Measurements from ENCODE around the gene THEM4.
A peak's percentile ranks its signal among the peaks of the same experiment; 100 is the strongest.
"Not testable (repeated sequence)": the region's sequence is repeated elsewhere in the genome, so short reads cannot be mapped to it uniquely, and the experiment has no call there.

THEM4 gene

GRCh38 chr1:151859891-151860293, 49.4 kb downstream of the THEM4 start:
- no peak for DNase-seq (ENCODE audit: low read depth in 2 of 2)

GRCh38 chr1:151858886-151859665, 50.2 kb downstream of the THEM4 start:
- no peak for DNase-seq (ENCODE audit: low read depth in 2 of 2)

GRCh38 chr1:151858030-151858746, 51.1 kb downstream of the THEM4 start:
- no peak for DNase-seq (ENCODE audit: low read depth in 2 of 2)

- no peak for DNase-seq (ENCODE audit: low read depth in 2 of 2)
Measured at GRCh38 chr1:151855933-151856332, 53.4 kb downstream of the THEM4 start.

GRCh38 chr1:151855516-151855915, 53.8 kb downstream of the THEM4 start:
- not testable (repeated sequence) for DNase-seq (ENCODE audit: low read depth in 2 of 2)

GRCh38 chr1:151854658-151855057, 54.7 kb downstream of the THEM4 start:
- no peak for DNase-seq (ENCODE audit: low read depth in 2 of 2)

- no peak for DNase-seq (ENCODE audit: low read depth in 2 of 2)
Measured at GRCh38 chr1:151853411-151853943, 55.8 kb downstream of the THEM4 start, which contains the start of gene THEM5. Gene THEM5 (minus strand): TSS chr1:151853712. CDS start chr1:151853565, 147 bp downstream.

- no peak for DNase-seq (ENCODE audit: low read depth in 2 of 2)
Measured at GRCh38 chr1:151852733-151853132, 56.6 kb downstream of the THEM4 start.

GRCh38 chr1:151851886-151852285, 57.4 kb downstream of the THEM4 start:
- DNase-seq (ENCODE audit: low read depth in 2 of 2): no peak

- DNase-seq (ENCODE audit: low read depth in 2 of 2): no peak
Measured at GRCh38 chr1:151849871-151850270, 59.4 kb downstream of the THEM4 start.

- DNase-seq (ENCODE audit: low read depth in 2 of 2): no peak
Measured at GRCh38 chr1:151849126-151849525, 60.2 kb downstream of the THEM4 start.

GRCh38 chr1:151847867-151848596, 61.3 kb downstream of the THEM4 start:
- no peak for DNase-seq (ENCODE audit: low read depth in 2 of 2)

- DNase-seq (ENCODE audit: low read depth in 2 of 2): no peak
Measured at GRCh38 chr1:151846686-151847237, 62.5 kb downstream of the THEM4 start.

- DNase-seq (ENCODE audit: low read depth in 2 of 2): no peak
Measured at GRCh38 chr1:151846062-151846568, 63.2 kb downstream of the THEM4 start.

- no peak for DNase-seq (ENCODE audit: low read depth in 2 of 2)
Measured at GRCh38 chr1:151843398-151843797, 65.9 kb downstream of the THEM4 start.

GRCh38 chr1:151841141-151841540, 68.2 kb downstream of the THEM4 start:
- no peak for DNase-seq (ENCODE audit: low read depth in 2 of 2)

GRCh38 chr1:151840421-151840820, 68.9 kb downstream of the THEM4 start:
- no peak for DNase-seq (ENCODE audit: low read depth in 2 of 2)

- peak; percentile 51 to 66 for DNase-seq (ENCODE audit: low read depth in 2 of 2)
Measured at GRCh38 chr1:151839457-151840403, 69.6 kb downstream of the THEM4 start, which contains the start of gene C2CD4D. Gene C2CD4D (minus strand): TSS chr1:151839820. CDS start chr1:151838989, 831 bp downstream.

GRCh38 chr1:151839082-151839412, 70.3 kb downstream of the THEM4 start:
- no peak for DNase-seq (ENCODE audit: low read depth in 2 of 2)

Measured in stimulated activated CD4-positive, alpha-beta T cell treated with anti-CD3 and anti-CD28 coated beads, Interleukin-4, amount 100 ng/mL, for 48 hours (primary cell).